Upper lobe of right lung (tissue), 1 donor: ENCODE results near the gene SORL1. TPM values are rescaled to one million over a fixed set of nuclear protein-coding genes. Genes with fewer than 3 reads are reported as not detected.

ENCODE experiments used
- ATAC-seq: fragments of 200-7000 bp; cut with Tn5 transposase; one replicate; pipeline ENCODE4 v1.9.1; 2020; ENCODE audit warnings: mild to moderate bottlenecking, moderate library complexity
- DNase-seq: peaks from one replicate; pipeline ENCODE4 v3.0.0-alpha.2; 2020
- H3K27ac ChIP-seq: fragments of 200-600 bp; one replicate; pipeline ENCODE4 v1.8.0; 2022
- H3K27me3 ChIP-seq: fragments of 200-600 bp; one replicate; pipeline ENCODE4 v1.8.0; 2022; ENCODE audit warnings: mild to moderate bottlenecking
- H3K36me3 ChIP-seq: fragments of 200-600 bp; one replicate; pipeline ENCODE4 v1.8.0; 2022
- H3K4me1 ChIP-seq: fragments of 200-600 bp; one replicate; pipeline ENCODE4 v1.8.0; 2022
- H3K4me3 ChIP-seq: fragments of 200-600 bp; one replicate; pipeline ENCODE4 v1.8.0; 2022; ENCODE audit warnings: mild to moderate bottlenecking
- H3K9me3 ChIP-seq: fragments of 200-600 bp; one replicate; pipeline ENCODE4 v1.8.0; 2022
- CTCF ChIP-seq: fragments of 200-600 bp; IDR thresholded peaks from one replicate; pipeline ENCODE4 v1.8.0; 2022; ENCODE audit warnings: antibody characterized with exemption
- intact Hi-C: fragments of 100-400 bp; cut with DNase I; formaldehyde crosslinking; loops from one replicate; pipeline ENCODE4 v1.11.0; 2022
- total RNA-seq: library from RNA; stranded (reverse); fragmentation: NEBNext Ultra II Directional; extraction: Animal tissue kit (Norgen Biotek cat#: 25700); gene quantifications from one replicate; pipeline ENCODE4 v1.2.1, GENCODE V29; 2021
- donor health status: DM: no; HTN: yes; CAD: no; lungs with severe emphysema.

The SORL1 gene
- total RNA-seq, 1 donor from 2014 or later = 48.3 TPM

- DNase-seq (no peak), ATAC-seq (no peak)
- Histone ChIP-seq H3K27me3 (no peaks in the 10 kb centered on the region), H3K27ac (no peak overlapping the region), H3K4me1 (peaks cover 13% of the 10 kb centered on the region), H3K9me3 (no peaks in the 10 kb centered on the region), H3K36me3 (no peaks in the 10 kb centered on the region), H3K4me3 (no peak overlapping the region)
- TF ChIP-seq CTCF = no peak
- intact Hi-C loops = no loop called here
Measured at GRCh38 chr11:121422675-121423074, 29.4 kb upstream of the SORL1 start.

- intact Hi-C loops = no loop called here
- H3K4me3 ChIP-seq = no peak overlapping the region
Measured at GRCh38 chr11:121425828-121426227, 26.3 kb upstream of the SORL1 start.

GRCh38 chr11:121426476-121427399 lies 25.4 kb upstream of the SORL1 start:
- Histone ChIP-seq H3K36me3 (no peaks in the 10 kb centered on the region), H3K27ac (no peak overlapping the region), H3K9me3 (no peaks in the 10 kb centered on the region), H3K4me1 (no peaks in the 10 kb centered on the region), H3K27me3 (no peaks in the 10 kb centered on the region), H3K4me3 (peak overlapping the region; percentile 28)
- intact Hi-C loops = no loop called here
- DNase-seq (peak; percentile 77), ATAC-seq (peak; percentile 85)
- TF ChIP-seq CTCF = peak; percentile 6

More at GRCh38 chr11:121425828-121426227, 26.3 kb upstream of the SORL1 start:
- Histone ChIP-seq H3K27me3 (no peaks in the 10 kb centered on the region), H3K27ac (no peak overlapping the region), H3K36me3 (no peaks in the 10 kb centered on the region), H3K9me3 (no peaks in the 10 kb centered on the region), H3K4me1 (no peaks in the 10 kb centered on the region)
- ATAC-seq = no peak
- DNase-seq = no peak
- TF ChIP-seq CTCF = no peak

- intact Hi-C loops = no loop called here
- Histone ChIP-seq H3K27me3 (no peaks in the 10 kb centered on the region), H3K36me3 (no peaks in the 10 kb centered on the region), H3K27ac (no peak overlapping the region), H3K4me1 (no peaks in the 10 kb centered on the region), H3K9me3 (no peaks in the 10 kb centered on the region), H3K4me3 (peak overlapping the region; percentile 28)
- DNase-seq (no peak), ATAC-seq (no peak)
- TF ChIP-seq CTCF = no peak
Measured at GRCh38 chr11:121427400-121427744, 24.7 kb upstream of the SORL1 start.

GRCh38 chr11:121429556-121429955 lies 22.6 kb upstream of the SORL1 start:
- Histone ChIP-seq H3K36me3 (no peaks in the 10 kb centered on the region), H3K4me3 (no peak overlapping the region), H3K9me3 (no peaks in the 10 kb centered on the region), H3K4me1 (no peaks in the 10 kb centered on the region), H3K27me3 (no peaks in the 10 kb centered on the region), H3K27ac (no peak overlapping the region)
- intact Hi-C loops = no loop called here
- DNase-seq (no peak), ATAC-seq (no peak)
- no peak for TF ChIP-seq CTCF
